ENCODE measurements around the gene RAMAC. TPM values are rescaled to one million over a fixed set of nuclear protein-coding genes. Genes with fewer than 3 reads are reported as not detected.

The RAMAC gene
- total and polyA plus RNA-seq, 2 of the 8 experiments (the other 6 are each of a cell fraction or from before 2014, with no cell fraction given): 20.7 to 32.9 TPM

DNA sequence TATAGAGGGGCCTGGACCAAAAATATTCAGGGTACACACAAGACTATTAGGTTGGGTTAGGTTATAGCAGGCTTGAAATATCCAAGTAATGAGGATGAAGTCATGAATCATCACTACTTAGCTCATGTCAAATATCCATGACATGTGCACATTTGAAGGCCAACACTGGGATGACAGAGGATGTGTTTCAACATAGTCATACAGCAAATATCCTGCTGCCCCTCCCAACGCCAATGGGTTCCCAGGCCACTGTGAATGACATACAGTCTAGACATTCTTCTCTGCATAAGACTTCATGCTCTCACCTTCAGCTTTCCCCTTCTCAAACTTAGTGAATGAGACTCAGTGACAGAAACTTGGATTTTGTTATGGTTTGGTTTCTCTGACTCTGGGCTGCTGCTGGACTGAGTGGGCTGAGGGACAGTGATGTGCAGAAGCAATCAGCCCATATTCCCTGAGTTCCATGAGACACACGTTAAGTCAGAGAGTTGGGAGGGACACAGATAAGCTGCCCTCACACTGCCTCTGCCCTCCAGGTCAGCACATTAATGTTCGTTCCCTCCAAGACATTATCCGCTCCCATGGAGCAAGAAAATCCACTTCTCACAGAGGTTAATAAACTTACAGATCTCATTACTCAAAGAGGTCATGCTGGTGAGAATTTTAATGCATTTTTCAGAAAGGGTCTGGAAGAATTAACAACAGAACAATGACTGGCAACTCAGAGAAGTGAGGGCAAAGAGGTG lies 48.9 kb upstream of the RAMAC start (continued):
- TF ChIP-seq HDAC6 (IDR thresholded peaks at IDR 0.05; ENCODE audit: low read depth, low read length): no peak
- TF ChIP-seq ZNF274 (IDR thresholded peaks at IDR 0.05; ENCODE audit: borderline replicate concordance, extremely low read depth, low read length): no peak
